Mucosa of descending colon (tissue), 3 donors: ENCODE data around the gene TDP2. TPM values are rescaled to one million over a fixed set of nuclear protein-coding genes. Genes with fewer than 3 reads are reported as not detected.
"Not testable (repeated sequence)": the region's sequence is repeated elsewhere in the genome, so short reads cannot be mapped to it uniquely, and the experiment has no call there.

Experiments used
- ATAC-seq: fragments of 200-7000 bp; cut with Tn5 transposase; one replicate; pipeline ENCODE4 v1.9.1; 2020; ENCODE audit warnings: mild to moderate bottlenecking, moderate library complexity
- DNase-seq, 3 donors: peaks; one replicate each; pipeline ENCODE4 v3.0.0-alpha.2; 2020
- H3K36me3 ChIP-seq: fragments of 200-600 bp; one replicate; pipeline ENCODE4 v1.8.0; 2021; ENCODE audit warnings: low read depth, mild to moderate bottlenecking
- H3K4me1 ChIP-seq: fragments of 200-600 bp; one replicate; pipeline ENCODE4 v1.8.0; 2021; ENCODE audit warnings: low read depth, mild to moderate bottlenecking
- H3K4me3 ChIP-seq: fragments of 200-600 bp; one replicate; pipeline ENCODE4 v1.8.0; 2021; ENCODE audit warnings: mild to moderate bottlenecking
- H3K9me3 ChIP-seq: fragments of 200-600 bp; one replicate; pipeline ENCODE4 v1.8.0; 2021; ENCODE audit warnings: mild to moderate bottlenecking
- CTCF ChIP-seq: fragments of 200-600 bp; IDR thresholded peaks from one replicate; pipeline ENCODE4 v1.8.0; 2022; ENCODE audit warnings: antibody characterized with exemption, mild to moderate bottlenecking
- intact Hi-C, 2 donors: fragments of 100-400 bp; cut with DNase I in 1 of 2; cut with micrococcal nuclease in 1 of 2; formaldehyde crosslinking; loops; one replicate each; pipeline versions ENCODE4 v1.11.0 to v1.11.1; 2022; cut with DNase I, micrococcal nuclease
- total RNA-seq, 3 donors: library from RNA; stranded (reverse); fragmentation: NEBNext Ultra II Directional in 2 of 3; extraction: Animal tissue kit (Norgen Biotek cat#: 25700) in 2 of 3; gene quantifications; one replicate each; pipeline versions ENCODE4 v1.2.1 to v1.2.4, GENCODE V29; 2021 to 2023
- donor health status: DM: no; HTN: no; CAD: no; lungs with moderate emphysema.
- donor health status: DM: no; HTN: no; CAD: no.
- donor health status: DM: no; HTN: yes; CAD: no.

The TDP2 gene
- total RNA-seq, 3 donors from 2014 or later: 146 to 343 (median 173) TPM

GRCh38 chr6:24689964-24690363 lies 23.3 kb upstream of the TDP2 start:
- ATAC-seq (no peak), DNase-seq (no peak)
- H3K4me3 ChIP-seq: no peak overlapping the region
- TF ChIP-seq CTCF: no peak
- no peaks in the 10 kb centered on the region for H3K4me1 ChIP-seq
- H3K9me3 ChIP-seq: no peaks in the 10 kb centered on the region
- intact Hi-C loops: loop anchor here in 1 of 2 donors (10.0 kb wide), 1 partner anchor 105 kb away; no protein-coding TSS in a partner anchor
- no peaks in the 10 kb centered on the region for H3K36me3 ChIP-seq

GRCh38 chr6:24686946-24687345 lies 20.2 kb upstream of the TDP2 start:
- DNase-seq (no peak), ATAC-seq (no peak)
- Histone ChIP-seq H3K4me1 (no peaks in the 10 kb centered on the region), H3K9me3 (no peaks in the 10 kb centered on the region), H3K4me3 (no peak overlapping the region), H3K36me3 (no peaks in the 10 kb centered on the region)
- intact Hi-C loops: no loop called here
- TF ChIP-seq CTCF: no peak

GRCh38 chr6:24686408-24686807 lies 19.7 kb upstream of the TDP2 start:
- Histone ChIP-seq H3K9me3 (no peaks in the 10 kb centered on the region), H3K4me3 (no peak overlapping the region), H3K36me3 (no peaks in the 10 kb centered on the region), H3K4me1 (no peaks in the 10 kb centered on the region)
- ATAC-seq (no peak), DNase-seq (no peak)
- TF ChIP-seq CTCF: no peak
- intact Hi-C loops: no loop called here

GRCh38 chr6:24683297-24684296 lies 16.9 kb upstream of the TDP2 start:
- H3K36me3 ChIP-seq: no peaks in the 10 kb centered on the region
- no peak for TF ChIP-seq CTCF
- intact Hi-C loops: no loop called here
- no peaks in the 10 kb centered on the region for H3K9me3 ChIP-seq
- H3K4me1 ChIP-seq: no peaks in the 10 kb centered on the region
- ATAC-seq (no peak), DNase-seq (no peak)
- no peak overlapping the region for H3K4me3 ChIP-seq

- Histone ChIP-seq H3K9me3 (no peaks in the 10 kb centered on the region), H3K4me3 (no peak overlapping the region), H3K4me1 (no peaks in the 10 kb centered on the region), H3K36me3 (no peaks in the 10 kb centered on the region)
- DNase-seq: no peak
- no peak for ATAC-seq
- TF ChIP-seq CTCF: no peak
- intact Hi-C loops: no loop called here
Measured at GRCh38 chr6:24680582-24680981, 13.9 kb upstream of the TDP2 start.

- H3K36me3 ChIP-seq, ATAC-seq, intact Hi-C loops, H3K4me3 ChIP-seq, DNase-seq, H3K4me1 ChIP-seq, H3K9me3 ChIP-seq: not testable (repeated sequence)
Measured at GRCh38 chr6:24678792-24679352, 12.2 kb upstream of the TDP2 start.
